RCC 7860 (cell line): ENCODE measurements around the gene CENPS.
A peak's percentile ranks its signal among the peaks of the same experiment; 100 is the strongest.
"Not testable (repeated sequence)": the region's sequence is repeated elsewhere in the genome, so short reads cannot be mapped to it uniquely, and the experiment has no call there.

Experiments used
- DNase-seq: peaks from one replicate; pipeline ENCODE4 v3.0.0-alpha.2; 2015; ENCODE audit warnings: low spot score
- FAIRE-seq: peaks from 2 replicates; lab custom pipeline; 2012; peaks lifted over from hg19 to GRCh38; lab: Jason Lieb, UNC

CENPS gene

DNA sequence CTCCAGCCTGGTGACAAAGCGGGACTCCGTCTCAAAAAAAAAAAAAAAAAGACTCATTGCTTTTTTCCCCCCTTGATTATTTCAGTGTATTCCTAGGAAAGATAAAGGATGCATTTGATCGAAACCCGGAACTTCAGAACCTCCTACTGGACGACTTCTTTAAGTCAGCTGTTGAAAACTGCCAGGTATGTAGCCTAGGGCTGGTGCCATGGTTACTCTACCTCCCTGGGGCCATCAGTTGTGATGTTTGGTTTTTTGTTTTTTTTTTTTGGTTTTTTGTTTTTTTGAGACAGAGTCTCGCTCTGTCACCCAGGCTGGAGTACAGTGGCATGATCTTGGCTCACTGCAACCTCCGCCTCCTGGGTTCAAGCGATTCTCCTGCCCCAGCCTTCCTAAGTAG, 11.5 kb upstream of the CENPS start:
- not testable (repeated sequence) for FAIRE-seq, DNase-seq

- FAIRE-seq (no peak), DNase-seq (no peak)
Observed at GRCh38 chr1:10419351-10419750, 10.9 kb upstream of the CENPS start.

- DNase-seq (no peak), FAIRE-seq (no peak)
Observed at GRCh38 chr1:10421637-10422036, 8.6 kb upstream of the CENPS start.

DNA sequence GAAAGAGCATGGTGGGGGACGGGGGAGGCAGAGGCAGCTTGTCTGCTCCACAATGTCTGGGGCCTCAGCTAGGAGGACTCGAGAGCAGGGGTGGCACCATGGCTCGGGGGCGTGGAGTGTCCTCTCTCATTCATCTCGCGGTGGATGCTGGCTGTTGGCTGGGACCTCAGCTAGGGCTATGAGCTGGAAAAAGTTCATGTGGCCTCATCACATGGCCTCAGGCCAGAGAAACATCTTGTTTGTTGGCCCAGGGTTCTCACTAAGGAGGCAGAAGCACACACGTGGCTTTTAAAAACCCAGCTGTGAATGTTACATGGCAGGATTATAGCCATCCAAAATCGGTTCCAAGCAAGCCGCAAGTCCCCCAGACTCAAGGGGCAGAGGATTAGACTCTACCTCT, 6.2 kb upstream of the CENPS start:
- DNase-seq (no peak), FAIRE-seq (no peak)

DNA sequence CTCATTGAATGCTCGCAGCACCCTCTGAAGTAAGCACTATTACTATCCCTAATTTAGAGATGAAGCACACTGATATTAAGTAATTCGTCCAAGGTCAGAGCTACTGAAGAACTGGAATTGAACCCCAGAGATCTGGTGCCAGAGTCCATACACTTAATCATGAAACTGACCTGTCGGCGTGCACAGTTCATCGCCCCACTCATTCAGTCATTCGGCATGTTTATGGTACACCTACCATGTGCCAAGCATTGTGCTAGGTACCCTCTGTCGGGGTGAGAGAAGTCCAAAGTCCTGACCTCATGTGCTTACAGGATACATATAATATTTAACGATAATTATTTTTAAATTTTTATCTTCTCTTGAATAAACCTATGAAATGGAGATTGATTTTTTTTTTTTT, 5.6 kb upstream of the CENPS start:
- DNase-seq: no peak
- no peak for FAIRE-seq

GRCh38 chr1:10425826-10426534, 4.3 kb upstream of the CENPS start:
- not testable (repeated sequence) for FAIRE-seq

GRCh38 chr1:10426535-10426848, 3.7 kb upstream of the CENPS start:
- DNase-seq, FAIRE-seq: not testable (repeated sequence)

More at GRCh38 chr1:10425826-10426534, 4.3 kb upstream of the CENPS start:
- not testable (repeated sequence) for DNase-seq

GRCh38 chr1:10428984-10429383, 1.2 kb upstream of the CENPS start:
- FAIRE-seq: no peak
- no peak for DNase-seq

- no peak for FAIRE-seq
Observed at GRCh38 chr1:10429868-10430215, 391 bp upstream of the CENPS start.

DNA sequence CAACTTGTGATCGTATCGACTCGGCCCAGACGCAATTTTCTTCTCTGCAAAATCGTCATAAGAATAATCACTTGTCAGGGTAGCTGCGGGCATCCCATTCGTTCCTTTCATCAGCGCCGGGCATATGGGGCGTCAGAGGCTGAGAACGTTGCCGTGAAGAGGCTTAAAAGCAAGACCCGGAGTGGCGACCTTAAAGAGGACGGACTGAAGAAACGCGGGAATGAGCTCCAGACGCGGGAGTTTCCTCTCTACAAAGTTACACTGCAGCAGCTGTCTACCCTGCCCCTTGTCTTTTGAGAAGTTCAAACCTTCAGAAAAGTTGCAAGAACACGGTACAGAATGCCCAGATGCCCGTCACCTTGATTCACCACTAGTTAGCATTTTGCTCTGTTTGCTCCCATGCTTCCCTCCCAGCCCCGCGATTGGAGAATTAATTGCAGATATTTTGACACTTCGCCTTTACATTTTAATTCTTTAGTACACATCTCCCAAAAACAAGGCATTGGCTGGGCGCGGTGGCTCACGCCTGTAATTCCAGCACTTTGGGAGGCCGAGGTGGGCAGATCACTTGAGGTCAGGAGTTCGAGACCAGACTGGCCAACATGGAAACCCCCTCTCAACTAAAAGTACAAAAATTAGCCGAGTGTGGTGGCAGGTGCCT, 967 bp downstream of the CENPS start:
- FAIRE-seq: no peak
- DNase-seq: peak; percentile 8

More at GRCh38 chr1:10429868-10430215, 391 bp upstream of the CENPS start:
- DNase-seq: no peak

DNA sequence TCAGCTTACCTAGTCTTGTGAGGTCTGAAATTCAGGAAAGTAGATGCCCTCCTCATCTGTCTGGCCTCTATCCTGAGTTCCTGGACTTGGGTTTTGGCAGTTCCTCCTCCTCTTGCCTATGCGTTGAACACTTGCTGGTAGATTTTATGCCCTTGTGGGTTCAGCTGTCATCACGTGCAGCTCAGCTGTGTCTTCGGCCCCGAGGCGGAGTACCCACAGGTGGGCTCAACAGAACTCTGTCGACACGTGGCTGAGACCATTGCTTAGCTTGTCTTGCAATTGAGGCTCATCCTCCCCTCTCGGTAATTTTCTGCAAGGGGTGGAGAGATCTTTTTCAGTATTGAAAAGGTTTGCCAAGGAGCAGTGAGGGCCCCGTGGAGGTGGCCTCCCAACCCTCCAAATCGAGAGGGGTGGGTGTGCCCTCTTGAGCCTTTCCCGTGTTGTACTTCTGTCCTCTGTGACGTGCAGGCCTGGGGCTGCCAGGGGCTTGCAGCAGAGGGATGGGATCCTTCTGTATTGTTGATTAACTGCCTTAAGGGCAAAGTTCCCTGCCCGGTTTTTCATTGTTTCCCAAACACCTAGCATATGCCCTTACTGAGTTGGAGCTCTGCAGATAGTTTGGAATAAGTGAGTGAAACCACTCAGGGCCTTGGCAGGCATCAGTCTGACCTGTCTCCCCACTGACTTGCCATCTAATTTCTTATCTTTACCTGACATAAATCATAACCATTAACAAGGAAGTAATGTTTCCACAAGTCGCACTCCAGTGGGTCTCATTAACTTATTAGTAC, 2.9 kb downstream of the CENPS start:
- FAIRE-seq: no peak

GRCh38 chr1:10433790-10434189, 3.6 kb downstream of the CENPS start:
- DNase-seq (no peak), FAIRE-seq (no peak)

More for the DNA sequence above, 2.9 kb downstream of the CENPS start:
- no peak for DNase-seq

- FAIRE-seq (no peak), DNase-seq (no peak)
Observed at GRCh38 chr1:10434590-10434989, 4.4 kb downstream of the CENPS start.

- FAIRE-seq: no peak
Observed at GRCh38 chr1:10437052-10437451, 6.8 kb downstream of the CENPS start.

GRCh38 chr1:10438677-10439163, 8.5 kb downstream of the CENPS start:
- FAIRE-seq: no peak
- no peak for DNase-seq

More at GRCh38 chr1:10437052-10437451, 6.8 kb downstream of the CENPS start:
- DNase-seq: no peak

GRCh38 chr1:10440305-10440704, 10.1 kb downstream of the CENPS start:
- DNase-seq (no peak), FAIRE-seq (no peak)

DNA sequence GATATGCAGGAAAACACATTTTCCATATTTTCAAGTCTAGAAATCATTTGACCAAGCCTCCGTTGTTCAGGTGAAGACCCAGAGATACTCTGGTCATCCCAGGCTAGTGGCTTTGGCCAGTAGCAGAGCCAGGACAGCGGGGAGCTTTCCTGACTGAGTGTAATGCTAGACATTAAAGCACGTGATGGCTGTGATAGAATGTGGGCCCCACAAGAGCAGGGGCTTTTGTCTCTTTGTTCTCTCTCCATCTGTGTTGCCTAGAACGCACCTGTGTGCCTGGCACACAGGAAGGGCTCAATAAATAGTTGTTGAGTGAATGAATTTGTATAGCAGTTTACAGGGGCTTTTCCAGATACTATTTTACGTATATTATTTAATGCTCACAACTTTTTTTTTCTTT, 10.6 kb downstream of the CENPS start:
- no peak for DNase-seq
- no peak for FAIRE-seq

GRCh38 chr1:10444248-10444647, 14.0 kb downstream of the CENPS start:
- FAIRE-seq (no peak), DNase-seq (no peak)

DNA sequence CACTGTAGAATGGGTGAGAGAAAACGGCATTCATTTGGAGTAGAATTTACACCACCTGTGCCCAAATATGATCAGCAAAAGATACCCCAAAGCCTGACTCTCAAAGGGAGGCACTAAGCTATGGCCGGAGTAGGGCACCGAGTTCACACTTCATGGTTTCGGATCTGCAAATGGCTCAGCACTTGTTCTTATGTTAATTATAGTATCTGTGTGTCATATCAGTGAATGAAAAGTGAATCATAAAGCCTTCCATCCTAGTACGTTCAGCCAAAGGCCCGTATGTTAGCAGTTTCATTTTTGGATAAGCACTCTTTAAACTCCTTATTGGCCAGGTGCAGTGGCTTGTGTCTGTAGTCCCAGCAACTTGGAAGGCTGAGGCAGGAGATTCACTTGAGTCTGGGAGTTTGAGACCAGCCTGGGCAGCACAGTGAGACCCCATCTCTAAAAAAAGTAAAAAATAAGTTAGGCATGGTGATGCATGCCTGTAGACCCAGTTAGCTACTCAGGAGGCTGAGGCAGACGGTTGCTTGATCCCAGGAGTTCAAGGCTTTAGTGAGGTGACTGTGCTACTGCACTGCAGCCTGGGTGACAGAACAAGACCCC, 14.7 kb downstream of the CENPS start:
- FAIRE-seq (no peak), DNase-seq (no peak)

GRCh38 chr1:10446790-10447422, 16.7 kb downstream of the CENPS start:
- FAIRE-seq: no peak

DNA sequence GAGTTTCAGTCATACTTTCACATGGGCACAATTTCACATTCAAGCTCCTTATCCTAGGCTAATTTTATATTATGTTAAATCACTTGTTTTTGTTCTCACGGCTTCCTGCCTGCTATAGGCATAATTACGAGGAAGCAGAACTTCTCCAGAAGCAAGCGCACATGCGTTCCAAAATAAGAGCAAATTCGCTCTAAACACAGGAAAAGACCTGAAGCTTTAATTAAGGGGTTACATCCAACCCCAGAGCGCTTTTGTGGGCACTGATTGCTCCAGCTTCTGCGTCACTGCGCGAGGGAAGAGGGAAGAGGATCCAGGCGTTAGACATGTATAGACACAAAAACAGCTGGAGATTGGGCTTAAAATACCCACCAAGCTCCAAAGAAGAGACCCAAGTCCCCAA, 19.5 kb downstream of the CENPS start, which contains the start of gene CORT:
CORT (plus strand) TSS at position 281 of the 400 bp plus-strand sequence. CDS start 193 bp downstream, outside the sequence.
- FAIRE-seq: no peak

More at GRCh38 chr1:10446790-10447422, 16.7 kb downstream of the CENPS start:
- DNase-seq: no peak

More for the DNA sequence above, 19.5 kb downstream of the CENPS start, which contains the start of gene CORT:
- no peak for DNase-seq
